ENCODE results near the gene YPEL2. TPM values are rescaled to one million over a fixed set of nuclear protein-coding genes. Genes with fewer than 3 reads are reported as not detected.
"Not testable (repeated sequence)": the region's sequence is repeated elsewhere in the genome, so short reads cannot be mapped to it uniquely, and the experiment has no call there.

Gene YPEL2
- total and polyA plus RNA-seq, 8 donors: 6.7 to 28.7 (median 12.7) TPM

- H3K4me3 ChIP-seq: no peak overlapping the region
- no peaks in the 10 kb centered on the region for H3K9me3 ChIP-seq
- WGBS, 2 donors: 46 to 49% methylated on average over 7 of the region's 7 CpGs
- peak in 2 of 6 donors; percentile 27 for DNase-seq
- H3K4me1 ChIP-seq: peaks cover 7 to 10% (median 9%) of the 10 kb centered on the region in 3 donors
- FAIRE-seq: no peak
- TF ChIP-seq CTCF (IDR thresholded peaks at IDR 0.05): no peak
- H3K36me3 ChIP-seq: no peaks in the 10 kb centered on the region
- no peaks in the 10 kb centered on the region for H3K27me3 ChIP-seq
- intact Hi-C loops (cut with DNase I): no loop called here
- peak; percentile 65 to 88 (median 83) for ATAC-seq
- H3K27ac ChIP-seq: peak overlapping the region in 2 of 4 donors; percentile 53
These were observed 75.4 kb downstream of the YPEL2 start for GRCh38 chr17:59406808-59407381.

- no peaks in the 10 kb centered on the region for H3K9me3 ChIP-seq
- WGBS, 2 donors: 96% methylated on average over 3 of the region's 3 CpGs
- no peak for ATAC-seq
These were observed 78.0 kb downstream of the YPEL2 start for GRCh38 chr17:59409336-59410048.

GRCh38 chr17:59410049-59410437 lies 78.6 kb downstream of the YPEL2 start:
- DNase-seq (no peak), FAIRE-seq (no peak), ATAC-seq (no peak)
- Histone ChIP-seq H3K4me3 (no peak overlapping the region), H3K36me3 (no peaks in the 10 kb centered on the region), H3K27ac (no peak overlapping the region), H3K4me1 (peaks cover 4 to 10% (median 8%) of the 10 kb centered on the region in 3 donors), H3K27me3 (no peaks in the 10 kb centered on the region), H3K9me3 (no peaks in the 10 kb centered on the region)
- whole genome bisulfite sequencing, 2 donors: 98% methylated on average over 4 of the region's 4 CpGs
- no peak for TF ChIP-seq CTCF (IDR thresholded peaks at IDR 0.05)
- intact Hi-C loops (cut with DNase I): no loop called here

More at GRCh38 chr17:59409336-59410048, 78.0 kb downstream of the YPEL2 start:
- no peak overlapping the region for H3K27ac ChIP-seq
- H3K36me3 ChIP-seq: no peaks in the 10 kb centered on the region
- DNase-seq: no peak
- peaks cover 4 to 10% (median 8%) of the 10 kb centered on the region in 3 donors for H3K4me1 ChIP-seq
- FAIRE-seq: no peak
- no peak for TF ChIP-seq CTCF (IDR thresholded peaks at IDR 0.05)
- no peak overlapping the region for H3K4me3 ChIP-seq
- H3K27me3 ChIP-seq: no peaks in the 10 kb centered on the region
- intact Hi-C loops (cut with DNase I): no loop called here

DNA sequence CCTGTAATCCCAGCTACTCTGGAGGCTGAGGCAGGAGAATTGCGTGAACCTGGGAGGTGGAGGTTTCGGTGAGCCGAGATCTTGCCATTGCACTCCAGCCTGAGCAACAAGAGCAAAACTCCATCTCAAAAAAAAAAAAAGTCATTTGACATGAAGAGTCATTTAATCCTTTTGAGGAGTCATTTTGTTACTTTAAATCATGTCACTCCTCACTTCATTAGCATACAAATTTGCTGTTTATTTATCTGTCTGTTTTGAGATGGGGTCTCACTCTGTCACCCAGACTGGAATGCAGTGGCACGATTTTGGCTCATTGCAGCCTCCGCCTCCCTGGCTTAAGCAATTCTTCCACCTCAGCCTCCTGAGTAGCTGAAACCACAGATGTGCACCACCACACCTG lies 81.0 kb downstream of the YPEL2 start:
- DNase-seq; H3K4me3 ChIP-seq; H3K27ac ChIP-seq; ATAC-seq; FAIRE-seq; H3K9me3 ChIP-seq; intact Hi-C loops (cut with DNase I); H3K4me1 ChIP-seq; H3K36me3 ChIP-seq; H3K27me3 ChIP-seq: not testable (repeated sequence)
- WGBS, 2 donors: 92 to 97% methylated on average over 5 of the region's 5 CpGs

GRCh38 chr17:59413014-59413766 lies 81.7 kb downstream of the YPEL2 start:
- WGBS, 2 donors: 82 to 87% methylated on average over 8 of the region's 8 CpGs
- H3K27ac ChIP-seq: no peak overlapping the region
- DNase-seq (no peak), ATAC-seq (peak in 2 of 4 donors; percentile 62 to 71), FAIRE-seq (no peak)
- no peaks in the 10 kb centered on the region for H3K4me1 ChIP-seq
- no peaks in the 10 kb centered on the region for H3K9me3 ChIP-seq
- H3K4me3 ChIP-seq: no peak overlapping the region
- no peaks in the 10 kb centered on the region for H3K27me3 ChIP-seq
- H3K36me3 ChIP-seq: no peaks in the 10 kb centered on the region
- no peak for TF ChIP-seq CTCF (IDR thresholded peaks at IDR 0.05)
- intact Hi-C loops (cut with DNase I): no loop called here

Measured in pancreas (tissue), 10 donors.